C4-2B (cell line): ENCODE results near the gene TRIB2.

Source experiments
- CTCF ChIP-seq: fragments of 450-650 bp; conservative IDR thresholded peaks from 2 replicates; pipeline ENCODE4 v1.5.1; 2017; ENCODE audit warnings: mild to moderate bottlenecking
- ZFX ChIP-seq: fragments of 450-650 bp; IDR thresholded peaks from 2 replicates; pipeline ENCODE4 v1.6.1; 2017

GRCh38 chr2:12678186-12678585 is 38.5 kb upstream of the TRIB2 start:
- TF ChIP-seq CTCF, result no peak
- no peak for TF ChIP-seq ZFX
